ENCODE data around the gene CDC42SE2. TPM values are rescaled to one million over a fixed set of nuclear protein-coding genes. Genes with fewer than 3 reads are reported as not detected.
"Not testable (repeated sequence)": the region's sequence is repeated elsewhere in the genome, so short reads cannot be mapped to it uniquely, and the experiment has no call there.

Gene CDC42SE2
- total and polyA plus RNA-seq, 2 experiments from 2014 or later: 24.2 to 36.2 TPM

DNA sequence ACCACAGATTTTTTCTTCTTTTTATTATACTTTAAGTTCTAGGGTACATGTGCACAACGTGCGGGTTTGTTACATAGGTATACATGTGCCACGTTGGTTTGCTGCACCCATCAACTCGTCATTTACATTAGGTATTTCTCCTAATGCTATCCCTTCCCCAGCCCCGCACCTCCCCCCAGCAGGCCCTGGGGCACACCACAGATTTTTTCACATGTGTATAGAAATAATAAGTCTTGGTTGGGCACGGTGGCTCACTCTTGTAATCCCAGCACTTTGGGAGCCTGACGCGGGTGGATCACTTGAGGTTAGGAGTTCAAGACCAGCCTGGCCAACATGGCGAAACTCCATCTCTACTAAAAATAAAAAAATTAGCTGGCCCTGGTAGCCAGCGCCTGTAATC lies 9.8 kb upstream of the CDC42SE2 start:
- DNase-seq (ENCODE audit: low spot score); H3K9me3 Mint-ChIP-seq; H3K36me3 ChIP-seq (ENCODE audit: insufficient read depth); H3F3A ChIP-seq (replicated peaks; ENCODE audit: low read depth); H3K27ac Mint-ChIP-seq; H3K79me2 ChIP-seq (replicated peaks; ENCODE audit: insufficient read depth); H3K27me3 Mint-ChIP-seq (ENCODE audit: insufficient read depth, low read depth, poor library complexity); H3K27ac ChIP-seq (ENCODE audit: low read depth); H2AFZ ChIP-seq; H3K4me1 Mint-ChIP-seq; H3K27me3 ChIP-seq (ENCODE audit: insufficient read depth); H3K4me1 ChIP-seq (ENCODE audit: insufficient read depth); H3K4me3 Mint-ChIP-seq; H3K4me3 ChIP-seq; H4K20me1 ChIP-seq (replicated peaks; ENCODE audit: insufficient read depth); ATAC-seq; H3K36me3 Mint-ChIP-seq (ENCODE audit: low read depth); H3K4me2 ChIP-seq; H3K9me2 ChIP-seq (ENCODE audit: insufficient read depth): not testable (repeated sequence)

DNA sequence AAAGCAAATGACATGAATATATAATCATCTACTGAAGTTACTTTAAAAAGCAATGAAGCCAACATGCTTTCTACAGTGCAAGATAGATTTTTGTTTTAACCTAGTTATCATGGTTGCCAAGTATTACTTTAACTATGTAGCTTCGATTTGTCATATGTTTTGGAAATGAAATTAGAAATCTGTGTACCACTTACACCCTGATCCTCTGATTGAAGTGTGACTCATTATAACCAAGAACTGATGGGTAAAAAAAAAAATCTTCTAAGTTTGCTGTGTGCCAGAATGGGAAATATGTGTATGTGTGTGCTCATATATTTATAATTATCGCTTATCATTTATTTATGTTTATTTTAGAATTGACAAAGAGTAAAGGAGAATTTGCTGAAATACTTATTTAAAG lies 9.1 kb upstream of the CDC42SE2 start:
- no peaks in the 10 kb centered on the region for H3K9me2 ChIP-seq (ENCODE audit: insufficient read depth)
- H3K36me3 ChIP-seq (ENCODE audit: insufficient read depth): no peaks in the 10 kb centered on the region
- H3K27me3 ChIP-seq (ENCODE audit: insufficient read depth): no peaks in the 10 kb centered on the region
- Mint-ChIP-seq H3K36me3 (ENCODE audit: low read depth) (no peaks in the 10 kb centered on the region), H3K9me3 (no peaks in the 10 kb centered on the region), H3K27me3 (ENCODE audit: insufficient read depth, low read depth, poor library complexity) (no peaks in the 10 kb centered on the region), H3K4me1 (peaks cover 9% of the 10 kb centered on the region; the same call in 2 of the 3 replicates), H3K27ac (no peak overlapping the region), H3K4me3 (no peak overlapping the region)
- TF ChIP-seq, protein P1, sequence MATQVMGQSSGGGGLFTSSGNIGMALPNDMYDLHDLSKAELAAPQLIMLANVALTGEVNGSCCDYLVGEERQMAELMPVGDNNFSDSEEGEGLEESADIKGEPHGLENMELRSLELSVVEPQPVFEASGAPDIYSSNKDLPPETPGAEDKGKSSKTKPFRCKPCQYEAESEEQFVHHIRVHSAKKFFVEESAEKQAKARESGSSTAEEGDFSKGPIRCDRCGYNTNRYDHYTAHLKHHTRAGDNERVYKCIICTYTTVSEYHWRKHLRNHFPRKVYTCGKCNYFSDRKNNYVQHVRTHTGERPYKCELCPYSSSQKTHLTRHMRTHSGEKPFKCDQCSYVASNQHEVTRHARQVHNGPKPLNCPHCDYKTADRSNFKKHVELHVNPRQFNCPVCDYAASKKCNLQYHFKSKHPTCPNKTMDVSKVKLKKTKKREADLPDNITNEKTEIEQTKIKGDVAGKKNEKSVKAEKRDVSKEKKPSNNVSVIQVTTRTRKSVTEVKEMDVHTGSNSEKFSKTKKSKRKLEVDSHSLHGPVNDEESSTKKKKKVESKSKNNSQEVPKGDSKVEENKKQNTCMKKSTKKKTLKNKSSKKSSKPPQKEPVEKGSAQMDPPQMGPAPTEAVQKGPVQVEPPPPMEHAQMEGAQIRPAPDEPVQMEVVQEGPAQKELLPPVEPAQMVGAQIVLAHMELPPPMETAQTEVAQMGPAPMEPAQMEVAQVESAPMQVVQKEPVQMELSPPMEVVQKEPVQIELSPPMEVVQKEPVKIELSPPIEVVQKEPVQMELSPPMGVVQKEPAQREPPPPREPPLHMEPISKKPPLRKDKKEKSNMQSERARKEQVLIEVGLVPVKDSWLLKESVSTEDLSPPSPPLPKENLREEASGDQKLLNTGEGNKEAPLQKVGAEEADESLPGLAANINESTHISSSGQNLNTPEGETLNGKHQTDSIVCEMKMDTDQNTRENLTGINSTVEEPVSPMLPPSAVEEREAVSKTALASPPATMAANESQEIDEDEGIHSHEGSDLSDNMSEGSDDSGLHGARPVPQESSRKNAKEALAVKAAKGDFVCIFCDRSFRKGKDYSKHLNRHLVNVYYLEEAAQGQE (IDR thresholded peaks at IDR 0.05; ENCODE audit: unreplicated experiment): no peak
- TF ChIP-seq EZH2 (IDR thresholded peaks at IDR 0.05; ENCODE audit: low read depth, unreplicated experiment) (no peak), CREB1 (CRISPR knock-in tag; IDR thresholded peaks at IDR 0.05; ENCODE audit: low read depth) (no peak), EZH2phosphoT487 (IDR thresholded peaks at IDR 0.05; ENCODE audit: unreplicated experiment) (no peak), ZNF331 (CRISPR knock-in tag; IDR thresholded peaks at IDR 0.05; ENCODE audit: low read depth) (no peak), STAT1 (IDR thresholded peaks at IDR 0.05; ENCODE audit: unreplicated experiment) (no peak)
- TF ChIP-seq, protein P2, sequence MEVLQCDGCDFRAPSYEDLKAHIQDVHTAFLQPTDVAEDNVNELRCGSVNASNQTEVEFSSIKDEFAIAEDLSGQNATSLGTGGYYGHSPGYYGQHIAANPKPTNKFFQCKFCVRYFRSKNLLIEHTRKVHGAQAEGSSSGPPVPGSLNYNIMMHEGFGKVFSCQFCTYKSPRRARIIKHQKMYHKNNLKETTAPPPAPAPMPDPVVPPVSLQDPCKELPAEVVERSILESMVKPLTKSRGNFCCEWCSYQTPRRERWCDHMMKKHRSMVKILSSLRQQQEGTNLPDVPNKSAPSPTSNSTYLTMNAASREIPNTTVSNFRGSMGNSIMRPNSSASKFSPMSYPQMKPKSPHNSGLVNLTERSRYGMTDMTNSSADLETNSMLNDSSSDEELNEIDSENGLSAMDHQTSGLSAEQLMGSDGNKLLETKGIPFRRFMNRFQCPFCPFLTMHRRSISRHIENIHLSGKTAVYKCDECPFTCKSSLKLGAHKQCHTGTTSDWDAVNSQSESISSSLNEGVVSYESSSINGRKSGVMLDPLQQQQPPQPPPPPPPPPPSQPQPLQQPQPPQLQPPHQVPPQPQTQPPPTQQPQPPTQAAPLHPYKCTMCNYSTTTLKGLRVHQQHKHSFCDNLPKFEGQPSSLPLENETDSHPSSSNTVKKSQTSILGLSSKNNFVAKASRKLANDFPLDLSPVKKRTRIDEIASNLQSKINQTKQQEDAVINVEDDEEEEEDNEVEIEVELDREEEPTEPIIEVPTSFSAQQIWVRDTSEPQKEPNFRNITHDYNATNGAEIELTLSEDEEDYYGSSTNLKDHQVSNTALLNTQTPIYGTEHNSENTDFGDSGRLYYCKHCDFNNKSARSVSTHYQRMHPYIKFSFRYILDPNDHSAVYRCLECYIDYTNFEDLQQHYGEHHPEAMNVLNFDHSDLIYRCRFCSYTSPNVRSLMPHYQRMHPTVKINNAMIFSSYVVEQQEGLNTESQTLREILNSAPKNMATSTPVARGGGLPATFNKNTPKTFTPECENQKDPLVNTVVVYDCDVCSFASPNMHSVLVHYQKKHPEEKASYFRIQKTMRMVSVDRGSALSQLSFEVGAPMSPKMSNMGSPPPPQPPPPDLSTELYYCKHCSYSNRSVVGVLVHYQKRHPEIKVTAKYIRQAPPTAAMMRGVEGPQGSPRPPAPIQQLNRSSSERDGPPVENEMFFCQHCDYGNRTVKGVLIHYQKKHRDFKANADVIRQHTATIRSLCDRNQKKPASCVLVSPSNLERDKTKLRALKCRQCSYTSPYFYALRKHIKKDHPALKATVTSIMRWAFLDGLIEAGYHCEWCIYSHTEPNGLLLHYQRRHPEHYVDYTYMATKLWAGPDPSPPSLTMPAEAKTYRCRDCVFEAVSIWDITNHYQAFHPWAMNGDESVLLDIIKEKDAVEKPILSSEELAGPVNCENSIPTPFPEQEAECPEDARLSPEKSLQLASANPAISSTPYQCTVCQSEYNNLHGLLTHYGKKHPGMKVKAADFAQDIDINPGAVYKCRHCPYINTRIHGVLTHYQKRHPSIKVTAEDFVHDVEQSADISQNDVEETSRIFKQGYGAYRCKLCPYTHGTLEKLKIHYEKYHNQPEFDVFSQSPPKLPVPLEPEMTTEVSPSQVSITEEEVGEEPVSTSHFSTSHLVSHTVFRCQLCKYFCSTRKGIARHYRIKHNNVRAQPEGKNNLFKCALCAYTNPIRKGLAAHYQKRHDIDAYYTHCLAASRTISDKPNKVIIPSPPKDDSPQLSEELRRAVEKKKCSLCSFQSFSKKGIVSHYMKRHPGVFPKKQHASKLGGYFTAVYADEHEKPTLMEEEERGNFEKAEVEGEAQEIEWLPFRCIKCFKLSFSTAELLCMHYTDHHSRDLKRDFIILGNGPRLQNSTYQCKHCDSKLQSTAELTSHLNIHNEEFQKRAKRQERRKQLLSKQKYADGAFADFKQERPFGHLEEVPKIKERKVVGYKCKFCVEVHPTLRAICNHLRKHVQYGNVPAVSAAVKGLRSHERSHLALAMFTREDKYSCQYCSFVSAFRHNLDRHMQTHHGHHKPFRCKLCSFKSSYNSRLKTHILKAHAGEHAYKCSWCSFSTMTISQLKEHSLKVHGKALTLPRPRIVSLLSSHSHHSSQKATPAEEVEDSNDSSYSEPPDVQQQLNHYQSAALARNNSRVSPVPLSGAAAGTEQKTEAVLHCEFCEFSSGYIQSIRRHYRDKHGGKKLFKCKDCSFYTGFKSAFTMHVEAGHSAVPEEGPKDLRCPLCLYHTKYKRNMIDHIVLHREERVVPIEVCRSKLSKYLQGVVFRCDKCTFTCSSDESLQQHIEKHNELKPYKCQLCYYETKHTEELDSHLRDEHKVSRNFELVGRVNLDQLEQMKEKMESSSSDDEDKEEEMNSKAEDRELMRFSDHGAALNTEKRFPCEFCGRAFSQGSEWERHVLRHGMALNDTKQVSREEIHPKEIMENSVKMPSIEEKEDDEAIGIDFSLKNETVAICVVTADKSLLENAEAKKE (CRISPR knock-in tag; IDR thresholded peaks at IDR 0.05): no peak
- TF ChIP-seq, protein P3, sequence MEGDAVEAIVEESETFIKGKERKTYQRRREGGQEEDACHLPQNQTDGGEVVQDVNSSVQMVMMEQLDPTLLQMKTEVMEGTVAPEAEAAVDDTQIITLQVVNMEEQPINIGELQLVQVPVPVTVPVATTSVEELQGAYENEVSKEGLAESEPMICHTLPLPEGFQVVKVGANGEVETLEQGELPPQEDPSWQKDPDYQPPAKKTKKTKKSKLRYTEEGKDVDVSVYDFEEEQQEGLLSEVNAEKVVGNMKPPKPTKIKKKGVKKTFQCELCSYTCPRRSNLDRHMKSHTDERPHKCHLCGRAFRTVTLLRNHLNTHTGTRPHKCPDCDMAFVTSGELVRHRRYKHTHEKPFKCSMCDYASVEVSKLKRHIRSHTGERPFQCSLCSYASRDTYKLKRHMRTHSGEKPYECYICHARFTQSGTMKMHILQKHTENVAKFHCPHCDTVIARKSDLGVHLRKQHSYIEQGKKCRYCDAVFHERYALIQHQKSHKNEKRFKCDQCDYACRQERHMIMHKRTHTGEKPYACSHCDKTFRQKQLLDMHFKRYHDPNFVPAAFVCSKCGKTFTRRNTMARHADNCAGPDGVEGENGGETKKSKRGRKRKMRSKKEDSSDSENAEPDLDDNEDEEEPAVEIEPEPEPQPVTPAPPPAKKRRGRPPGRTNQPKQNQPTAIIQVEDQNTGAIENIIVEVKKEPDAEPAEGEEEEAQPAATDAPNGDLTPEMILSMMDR (conservative IDR thresholded peaks at IDR 0.05; ENCODE audit: low read depth in 2 of 2): no peak
- ATAC-seq (no peak), DNase-seq (ENCODE audit: low spot score) (no peak)
- no peaks in the 10 kb centered on the region for H4K20me1 ChIP-seq (replicated peaks; ENCODE audit: insufficient read depth)
- no peak overlapping the region for H3K4me2 ChIP-seq
- H3K79me2 ChIP-seq (replicated peaks; ENCODE audit: insufficient read depth): no peaks in the 10 kb centered on the region
- no peak overlapping the region for H2AFZ ChIP-seq
- no peak overlapping the region for H3K4me3 ChIP-seq
- no peaks in the 10 kb centered on the region for H3F3A ChIP-seq (replicated peaks; ENCODE audit: low read depth)
- H3K4me1 ChIP-seq (ENCODE audit: insufficient read depth): no peaks in the 10 kb centered on the region
- no peak overlapping the region for H3K27ac ChIP-seq (ENCODE audit: low read depth)
